Left ventricle myocardium superior (tissue), 1 donor: ENCODE measurements around the gene SLC39A10. TPM values are rescaled to one million over a fixed set of nuclear protein-coding genes. Genes with fewer than 3 reads are reported as not detected.
"Not testable (repeated sequence)": the region's sequence is repeated elsewhere in the genome, so short reads cannot be mapped to it uniquely, and the experiment has no call there.

Experiments
- ATAC-seq: fragments of 200-7000 bp; cut with Tn5 transposase; one replicate; pipeline ENCODE4 v1.9.1; 2020; ENCODE audit warnings: mild to moderate bottlenecking, moderate library complexity
- DNase-seq: peaks from one replicate; pipeline ENCODE4 v3.0.0-alpha.2; 2020
- intact Hi-C: fragments of 100-400 bp; cut with micrococcal nuclease; formaldehyde crosslinking; loops from one replicate; pipeline ENCODE4 v1.11.0; 2022
- total RNA-seq: library from RNA; stranded (reverse); fragmentation: NEBNext Ultra II Directional; extraction: Animal tissue kit (Norgen Biotek cat#: 25700); gene quantifications from one replicate; pipeline ENCODE4 v1.2.1, GENCODE V29; 2021
- donor health status: DM: no; HTN: yes; CAD: no; lungs with severe emphysema.

SLC39A10 gene
- total RNA-seq, 1 donor from 2014 or later: 9.7 TPM

- ATAC-seq, intact Hi-C loops, DNase-seq: not testable (repeated sequence)
Measured at GRCh38 chr2:195665153-195665552, 8.1 kb downstream of the SLC39A10 start.

GRCh38 chr2:195666113-195666712 is 9.2 kb downstream of the SLC39A10 start:
- intact Hi-C loops: no loop called here
- DNase-seq: no peak
- no peak for ATAC-seq

GRCh38 chr2:195667974-195668373 is 10.9 kb downstream of the SLC39A10 start:
- DNase-seq: no peak
- ATAC-seq: no peak
- intact Hi-C loops: no loop called here

- no peak for ATAC-seq
- intact Hi-C loops: no loop called here
- DNase-seq: no peak
Measured at GRCh38 chr2:195670191-195670590, 13.2 kb downstream of the SLC39A10 start.

- no peak for ATAC-seq
- no peak for DNase-seq
- intact Hi-C loops: no loop called here
Measured at GRCh38 chr2:195671563-195671962, 14.5 kb downstream of the SLC39A10 start.

- DNase-seq: no peak
- intact Hi-C loops: no loop called here
- no peak for ATAC-seq
Measured at GRCh38 chr2:195672674-195673073, 15.6 kb downstream of the SLC39A10 start.

GRCh38 chr2:195674491-195675221 is 17.6 kb downstream of the SLC39A10 start:
- intact Hi-C loops: no loop called here
- DNase-seq (no peak), ATAC-seq (no peak)

- DNase-seq (no peak), ATAC-seq (no peak)
- intact Hi-C loops: no loop called here
Measured at GRCh38 chr2:195675783-195676427, 18.9 kb downstream of the SLC39A10 start.

- DNase-seq (no peak), ATAC-seq (no peak)
- intact Hi-C loops: no loop called here
Measured at GRCh38 chr2:195677290-195677689, 20.3 kb downstream of the SLC39A10 start.

- ATAC-seq: no peak
- intact Hi-C loops: no loop called here
- no peak for DNase-seq
Measured at GRCh38 chr2:195677884-195678283, 20.9 kb downstream of the SLC39A10 start.

GRCh38 chr2:195682077-195682476 is 25.1 kb downstream of the SLC39A10 start:
- no peak for DNase-seq
- intact Hi-C loops: no loop called here
- no peak for ATAC-seq

- intact Hi-C loops: no loop called here
- DNase-seq (no peak), ATAC-seq (no peak)
Measured at GRCh38 chr2:195683174-195683573, 26.1 kb downstream of the SLC39A10 start.

- ATAC-seq (no peak), DNase-seq (no peak)
- intact Hi-C loops: no loop called here
Measured at GRCh38 chr2:195686564-195686963, 29.5 kb downstream of the SLC39A10 start.

GRCh38 chr2:195687320-195688086 is 30.5 kb downstream of the SLC39A10 start:
- ATAC-seq (no peak), DNase-seq (no peak)
- intact Hi-C loops: no loop called here

- DNase-seq, ATAC-seq, intact Hi-C loops: not testable (repeated sequence)
Measured at GRCh38 chr2:195692531-195692930, 35.5 kb downstream of the SLC39A10 start.

GRCh38 chr2:195694553-195694952 is 37.5 kb downstream of the SLC39A10 start:
- DNase-seq: no peak
- ATAC-seq: no peak
- intact Hi-C loops: no loop called here

GRCh38 chr2:195695002-195695631 is 38.1 kb downstream of the SLC39A10 start:
- ATAC-seq (no peak), DNase-seq (no peak)
- intact Hi-C loops: no loop called here

- intact Hi-C loops: no loop called here
- no peak for ATAC-seq
- DNase-seq: no peak
Measured at GRCh38 chr2:195696012-195696411, 39.0 kb downstream of the SLC39A10 start.

- intact Hi-C loops: no loop called here
- ATAC-seq: no peak
- no peak for DNase-seq
Measured at GRCh38 chr2:195697681-195698220, 40.7 kb downstream of the SLC39A10 start.
